ENCODE results near the gene ZNF614. TPM values are rescaled to one million over a fixed set of nuclear protein-coding genes. Genes with fewer than 3 reads are reported as not detected.
A peak's percentile ranks its signal among the peaks of the same experiment; 100 is the strongest.

Gene ZNF614
- total and polyA plus RNA-seq, 2 of the 13 experiments (the other 11 are each of a cell fraction or from before 2014, with no cell fraction given) = 13.0 to 22.8 TPM

GRCh38 chr19:52007806-52008557, 20.2 kb downstream of the ZNF614 start, which contains the start of gene ZNF615 (continued):
- TF ChIP-seq AFF4 (CRISPR knock-in tag; IDR thresholded peaks at IDR 0.05) (no peak), CBX1 (IDR thresholded peaks at IDR 0.05; ENCODE audit: low read depth) (peak; percentile 35), ELF3 (CRISPR knock-in tag; IDR thresholded peaks at IDR 0.05) (peak; percentile 52; the same call in 1 of the 2 replicates), ZNF607 (CRISPR knock-in tag; IDR thresholded peaks at IDR 0.05; ENCODE audit: borderline replicate concordance) (no peak), KDM5B (CRISPR knock-in tag; IDR thresholded peaks at IDR 0.05; ENCODE audit: borderline replicate concordance) (peak; percentile 68; the same call in 1 of the 2 replicates), ZSCAN12 (CRISPR knock-in tag; IDR thresholded peaks at IDR 0.05) (no peak), PTBP1 (IDR thresholded peaks at IDR 0.05; ENCODE audit: low read depth, low read length, poor library complexity, severe bottlenecking) (no peak), EEA1 (CRISPR knock-in tag; IDR thresholded peaks at IDR 0.05; ENCODE audit: borderline replicate concordance) (no peak), THAP8 (CRISPR knock-in tag; IDR thresholded peaks at IDR 0.05; ENCODE audit: borderline replicate concordance) (no peak), GATAD2A (CRISPR knock-in tag; IDR thresholded peaks at IDR 0.05) (peak; percentile 41; the same call in 1 of the 2 replicates), HOXA7 (CRISPR knock-in tag; IDR thresholded peaks at IDR 0.05) (no peak), ZFP90 (CRISPR knock-in tag; IDR thresholded peaks at IDR 0.05; ENCODE audit: borderline replicate concordance) (no peak; the same call in 1 of the 2 replicates), SNAPC2 (CRISPR knock-in tag; IDR thresholded peaks at IDR 0.05) (peak; percentile 72; the same call in 1 of the 2 replicates), THAP9 (CRISPR knock-in tag; IDR thresholded peaks at IDR 0.05; ENCODE audit: borderline replicate concordance) (peak; percentile 83; the same call in 1 of the 2 replicates), CERS6 (CRISPR knock-in tag; IDR thresholded peaks at IDR 0.05) (no peak), ZBTB8A (CRISPR knock-in tag; IDR thresholded peaks at IDR 0.05; ENCODE audit: borderline replicate concordance, low read depth) (no peak), RARG (CRISPR knock-in tag; IDR thresholded peaks at IDR 0.05; ENCODE audit: low read depth) (no peak), ATF4 (CRISPR knock-in tag; IDR thresholded peaks at IDR 0.05) (0 out of 4 replicates have a peak, but pooled peaks of 1 of the 2 experiments have one; percentile 51)

Data from HepG2 (cell line).